ENCODE measurements around the gene GABRD. TPM values are rescaled to one million over a fixed set of nuclear protein-coding genes. Genes with fewer than 3 reads are reported as not detected.

GABRD gene
- total RNA-seq, 1 donor from 2014 or later, result 1.1 TPM

GRCh38 chr1:2009101-2010053 is 9.8 kb upstream of the GABRD start:
- no peak for DNase-seq (ENCODE audit: low spot score)

GRCh38 chr1:2014181-2014580 is 5.0 kb upstream of the GABRD start:
- DNase-seq (ENCODE audit: low spot score), result no peak
- intact Hi-C loops (cut with DNase I), result no loop called here

More at GRCh38 chr1:2009101-2010053, 9.8 kb upstream of the GABRD start:
- intact Hi-C loops (cut with DNase I), result no loop called here

GRCh38 chr1:2014741-2015735 is 4.1 kb upstream of the GABRD start:
- no peak for DNase-seq (ENCODE audit: low spot score)
- intact Hi-C loops (cut with DNase I), result loop anchor here (5.0 kb wide), 1 partner anchor 53 kb away; no protein-coding TSS in a partner anchor

GRCh38 chr1:2016123-2016522 is 3.0 kb upstream of the GABRD start:
- intact Hi-C loops (cut with DNase I), result loop anchor here (5.0 kb wide), 1 partner anchor 54 kb away; no protein-coding TSS in a partner anchor
- no peak for DNase-seq (ENCODE audit: low spot score)

GRCh38 chr1:2018217-2019171 is 651 bp upstream of the GABRD start:
- no peak for DNase-seq (ENCODE audit: low spot score)
- intact Hi-C loops (cut with DNase I), result loop anchor here (5.0 kb wide), 1 partner anchor 56 kb away; no protein-coding TSS in a partner anchor

- DNase-seq (ENCODE audit: low spot score), result no peak
Measured at GRCh38 chr1:2019571-2020309, 595 bp downstream of the GABRD start.

GRCh38 chr1:2020310-2020655 is 1.1 kb downstream of the GABRD start:
- DNase-seq (ENCODE audit: low spot score), result no peak
- intact Hi-C loops (cut with DNase I), result no loop called here

More at GRCh38 chr1:2019571-2020309, 595 bp downstream of the GABRD start:
- intact Hi-C loops (cut with DNase I), result loop anchor here (5.0 kb wide), 1 partner anchor 57 kb away; no protein-coding TSS in a partner anchor

- DNase-seq (ENCODE audit: low spot score), result no peak
- intact Hi-C loops (cut with DNase I), result no loop called here
Measured at GRCh38 chr1:2021550-2021949, 2.4 kb downstream of the GABRD start.

- no peak for DNase-seq (ENCODE audit: low spot score)
Measured at GRCh38 chr1:2022063-2022770, 3.1 kb downstream of the GABRD start.

GRCh38 chr1:2023187-2023586 is 4.0 kb downstream of the GABRD start:
- intact Hi-C loops (cut with DNase I), result no loop called here

More at GRCh38 chr1:2022063-2022770, 3.1 kb downstream of the GABRD start:
- intact Hi-C loops (cut with DNase I), result no loop called here

GRCh38 chr1:2024451-2024850 is 5.3 kb downstream of the GABRD start:
- intact Hi-C loops (cut with DNase I), result no loop called here
- DNase-seq (ENCODE audit: low spot score), result no peak

More at GRCh38 chr1:2023187-2023586, 4.0 kb downstream of the GABRD start:
- no peak for DNase-seq (ENCODE audit: low spot score)

GRCh38 chr1:2024887-2025286 is 5.7 kb downstream of the GABRD start:
- intact Hi-C loops (cut with DNase I), result no loop called here
- no peak for DNase-seq (ENCODE audit: low spot score)

- no peak for DNase-seq (ENCODE audit: low spot score)
- intact Hi-C loops (cut with DNase I), result no loop called here
Measured at GRCh38 chr1:2025491-2025981, 6.4 kb downstream of the GABRD start.

GRCh38 chr1:2027961-2028583 is 8.9 kb downstream of the GABRD start:
- no peak for DNase-seq (ENCODE audit: low spot score)
- intact Hi-C loops (cut with DNase I), result no loop called here

GRCh38 chr1:2028870-2029560 is 9.9 kb downstream of the GABRD start:
- no peak for DNase-seq (ENCODE audit: low spot score)
- intact Hi-C loops (cut with DNase I), result no loop called here

GRCh38 chr1:2029561-2029960 is 10.4 kb downstream of the GABRD start:
- no peak for DNase-seq (ENCODE audit: low spot score)
- intact Hi-C loops (cut with DNase I), result no loop called here
